Choroid plexus epithelial cell (primary cell): Measurements from ENCODE around the gene SLC16A3.

Experiments
- DNase-seq: peaks from one replicate; pipeline ENCODE4 v3.0.0-alpha.2; 2010; ENCODE audit warnings: low read depth
- H3K4me3 ChIP-seq: 2 replicates; pipeline ENCODE4 v1.5.1; 2011; ENCODE audit warnings: low read depth, mild to moderate bottlenecking, control low read depth, low read length, moderate library complexity
- CTCF ChIP-seq: conservative IDR thresholded peaks from 2 replicates; pipeline ENCODE4 v1.5.1; 2011; ENCODE audit warnings: low read depth, mild to moderate bottlenecking, control low read depth, inconsistent platforms, low read length, moderate library complexity

SLC16A3 gene

GRCh38 chr17:82239401-82239925 is 10.6 kb downstream of the SLC16A3 start:
- TF ChIP-seq CTCF, result no peak
- DNase-seq, result no peak
- H3K4me3 ChIP-seq, result no peak overlapping the region

GRCh38 chr17:82239926-82240505 is 11.2 kb downstream of the SLC16A3 start:
- H3K4me3 ChIP-seq, result no peak overlapping the region
- TF ChIP-seq CTCF, result no peak
- DNase-seq, result no peak

- no peak for DNase-seq
- H3K4me3 ChIP-seq, result no peak overlapping the region
- no peak for TF ChIP-seq CTCF
Measured at GRCh38 chr17:82240506-82241182, 11.8 kb downstream of the SLC16A3 start.

DNA sequence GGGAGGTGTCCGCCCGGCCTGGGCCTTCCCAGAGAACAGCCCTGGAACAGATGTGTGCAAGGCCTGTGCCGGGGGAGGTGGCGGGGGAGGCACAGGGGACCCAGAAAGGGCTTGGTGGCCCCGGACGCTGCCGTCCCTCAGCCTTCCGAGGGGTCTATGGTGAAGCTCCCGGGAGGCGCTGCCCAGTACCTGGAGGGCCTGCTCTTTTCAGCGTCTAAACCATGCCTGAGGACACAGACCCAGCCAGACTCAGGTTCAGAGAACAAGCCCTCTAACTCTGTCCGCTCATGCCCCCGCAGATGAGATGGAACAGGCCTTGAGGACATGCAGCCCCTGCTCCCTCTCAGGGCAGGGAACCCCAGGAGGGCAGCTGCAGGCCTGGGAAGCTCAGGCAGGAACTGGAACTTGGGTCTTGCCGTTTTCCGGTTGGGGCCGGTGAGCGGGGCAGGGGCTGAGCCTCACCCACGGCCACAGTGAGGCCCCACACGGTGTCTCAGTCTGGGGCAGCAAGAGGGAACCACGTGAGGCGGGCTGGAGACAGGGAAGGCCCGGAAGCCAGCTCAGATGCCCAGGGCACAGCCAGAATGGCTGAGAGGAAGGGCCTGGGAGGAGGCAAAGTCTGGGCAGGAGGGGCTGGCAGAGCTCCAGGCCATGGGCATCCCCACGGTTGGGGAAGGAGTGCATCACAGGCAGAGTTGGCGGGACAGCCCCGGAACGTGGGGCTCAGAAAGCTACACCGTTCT is 12.5 kb downstream of the SLC16A3 start:
- no peak overlapping the region for H3K4me3 ChIP-seq
- no peak for TF ChIP-seq CTCF
- peak; percentile 63 for DNase-seq

- no peak overlapping the region for H3K4me3 ChIP-seq
- DNase-seq, result peak; percentile 55
- peak; percentile 3 for TF ChIP-seq CTCF
Measured at GRCh38 chr17:82241926-82242697, 13.3 kb downstream of the SLC16A3 start.

GRCh38 chr17:82242698-82242976 is 13.8 kb downstream of the SLC16A3 start:
- no peak overlapping the region for H3K4me3 ChIP-seq
- TF ChIP-seq CTCF, result no peak
- no peak for DNase-seq
